ENCODE results near the gene SAT1.
A peak's percentile ranks its signal among the peaks of the same experiment; 100 is the strongest.

The SAT1 gene

DNA sequence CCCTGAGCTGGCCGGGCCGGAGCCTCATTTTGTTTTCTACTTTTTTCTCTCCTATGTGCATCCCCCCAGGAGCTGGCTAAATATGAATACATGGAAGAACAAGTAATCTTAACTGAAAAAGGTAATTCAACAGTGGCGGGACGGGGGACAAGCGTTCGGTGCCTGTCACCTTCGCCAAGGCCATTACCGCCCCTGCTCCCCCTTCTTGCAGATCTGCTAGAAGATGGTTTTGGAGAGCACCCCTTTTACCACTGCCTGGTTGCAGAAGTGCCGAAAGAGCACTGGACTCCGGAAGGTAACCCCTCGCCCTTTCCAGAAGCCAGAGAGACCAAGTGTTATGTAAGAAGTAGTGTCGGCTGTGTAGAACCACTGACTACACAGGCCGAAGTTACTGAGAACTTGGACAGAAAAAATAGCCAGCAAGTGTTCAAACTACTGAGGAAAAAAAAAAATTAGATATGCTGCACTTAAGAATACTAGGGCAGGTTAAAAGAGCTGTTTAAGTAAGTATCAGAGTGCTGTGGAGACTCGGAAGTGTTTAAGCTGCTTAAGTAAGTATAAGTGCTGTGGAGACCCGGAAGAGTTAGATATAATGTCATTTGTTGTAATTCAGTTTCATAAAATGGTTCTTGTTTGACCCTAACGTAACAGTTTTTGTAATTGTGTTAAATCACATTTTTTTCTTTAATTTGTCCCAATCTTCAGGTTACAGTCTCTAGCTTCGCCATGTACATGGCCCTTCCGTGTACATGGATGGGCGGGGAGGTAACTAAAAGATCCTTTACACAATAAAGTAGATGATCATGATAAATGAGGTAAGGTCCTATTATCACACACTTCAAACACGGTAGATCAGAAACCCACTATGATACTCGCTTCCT lies 856 bp downstream of the SAT1 start:
- Histone ChIP-seq H2AFZ (ENCODE audit: low read length) (no peak overlapping the region), H3K9me3 (replicated peaks; ENCODE audit: insufficient read depth, low read length) (no peaks in the 10 kb centered on the region), H3K4me1 (ENCODE audit: low read length) (peaks cover 8% of the 10 kb centered on the region), H3K4me2 (ENCODE audit: low read depth, low read length) (peak overlapping the region; percentile 88), H3K9me2 (replicated peaks; ENCODE audit: insufficient read depth, low read length) (no peaks in the 10 kb centered on the region), H3K27ac (ENCODE audit: low read length) (peak overlapping the region; percentile 39; the same call in 1 of the 2 replicates), H3K36me3 (replicated peaks; ENCODE audit: insufficient read depth, low read length) (no peaks in the 10 kb centered on the region), H3K9ac (ENCODE audit: low read length) (peak overlapping the region; percentile 56), H3F3A (ENCODE audit: insufficient read depth, low read length) (peaks cover 16% of the 10 kb centered on the region), H3K27me3 (replicated peaks; ENCODE audit: insufficient read depth, low read length) (no peaks in the 10 kb centered on the region), H3K79me2 (ENCODE audit: low read length) (no peaks in the 10 kb centered on the region; the same call in 1 of the 2 replicates), H3K4me3 (ENCODE audit: low read length) (peak overlapping the region; percentile 84), H4K20me1 (ENCODE audit: insufficient read depth, low read length) (no peaks in the 10 kb centered on the region)
- TF ChIP-seq, protein P1, sequence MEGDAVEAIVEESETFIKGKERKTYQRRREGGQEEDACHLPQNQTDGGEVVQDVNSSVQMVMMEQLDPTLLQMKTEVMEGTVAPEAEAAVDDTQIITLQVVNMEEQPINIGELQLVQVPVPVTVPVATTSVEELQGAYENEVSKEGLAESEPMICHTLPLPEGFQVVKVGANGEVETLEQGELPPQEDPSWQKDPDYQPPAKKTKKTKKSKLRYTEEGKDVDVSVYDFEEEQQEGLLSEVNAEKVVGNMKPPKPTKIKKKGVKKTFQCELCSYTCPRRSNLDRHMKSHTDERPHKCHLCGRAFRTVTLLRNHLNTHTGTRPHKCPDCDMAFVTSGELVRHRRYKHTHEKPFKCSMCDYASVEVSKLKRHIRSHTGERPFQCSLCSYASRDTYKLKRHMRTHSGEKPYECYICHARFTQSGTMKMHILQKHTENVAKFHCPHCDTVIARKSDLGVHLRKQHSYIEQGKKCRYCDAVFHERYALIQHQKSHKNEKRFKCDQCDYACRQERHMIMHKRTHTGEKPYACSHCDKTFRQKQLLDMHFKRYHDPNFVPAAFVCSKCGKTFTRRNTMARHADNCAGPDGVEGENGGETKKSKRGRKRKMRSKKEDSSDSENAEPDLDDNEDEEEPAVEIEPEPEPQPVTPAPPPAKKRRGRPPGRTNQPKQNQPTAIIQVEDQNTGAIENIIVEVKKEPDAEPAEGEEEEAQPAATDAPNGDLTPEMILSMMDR (IDR thresholded peaks at IDR 0.05; ENCODE audit: low read length): no peak
- TF ChIP-seq EZH2 (optimal IDR thresholded peaks at IDR 0.05; ENCODE audit: low read depth, low read length) (no peak), EZH2phosphoT487 (IDR thresholded peaks at IDR 0.05; ENCODE audit: low read length) (no peak)
- no peak for DNase-seq

DNA sequence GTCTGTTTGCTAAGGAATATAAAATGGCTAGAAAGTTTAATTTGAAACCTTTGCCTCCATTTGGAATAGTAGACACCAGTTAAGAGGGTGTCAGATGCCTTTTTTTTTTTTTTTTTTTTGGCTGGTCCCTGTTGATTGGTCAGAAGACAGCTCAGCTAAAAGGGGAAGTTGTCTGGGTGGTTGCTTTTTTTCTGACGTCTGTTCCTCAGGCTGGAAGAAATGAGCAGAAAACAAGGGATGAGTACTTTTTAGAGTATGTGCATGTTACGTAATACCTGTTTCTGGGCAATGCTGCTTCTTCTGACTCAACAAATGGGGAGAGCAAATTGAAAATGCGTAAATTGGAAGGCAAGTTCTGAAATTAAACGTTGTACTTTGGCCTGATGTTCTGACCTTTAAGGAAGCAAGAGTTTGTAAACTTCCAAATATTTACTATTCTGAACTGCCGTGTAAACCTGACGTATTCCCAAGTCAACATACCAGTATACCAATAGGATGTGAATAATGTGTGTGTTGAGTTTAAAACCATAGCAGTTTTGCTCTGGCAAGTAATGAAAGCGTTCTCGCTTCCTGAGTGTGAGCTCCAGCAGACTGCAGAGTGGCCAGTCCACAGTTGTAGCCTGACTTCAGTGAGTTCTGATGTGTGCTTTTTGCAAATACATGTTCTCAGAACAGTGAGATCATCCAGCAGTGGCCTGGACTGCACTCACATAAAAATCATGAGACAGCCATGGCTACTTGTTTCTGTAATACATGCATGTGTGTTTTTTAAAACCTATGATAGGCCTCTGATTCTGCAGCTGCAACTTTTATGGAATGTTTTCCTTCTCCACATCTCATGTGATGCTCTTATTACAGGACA lies 1.7 kb downstream of the SAT1 start:
- Histone ChIP-seq H2AFZ (ENCODE audit: low read length) (no peak overlapping the region), H3K4me2 (ENCODE audit: low read depth, low read length) (peak overlapping the region; percentile 88), H3K4me3 (ENCODE audit: low read length) (peak overlapping the region; percentile 84; the same call in 1 of the 2 replicates), H3K9ac (ENCODE audit: low read length) (no peak overlapping the region), H3K27ac (ENCODE audit: low read length) (no peak overlapping the region), H3K36me3 (replicated peaks; ENCODE audit: insufficient read depth, low read length) (no peaks in the 10 kb centered on the region), H3K79me2 (ENCODE audit: low read length) (no peaks in the 10 kb centered on the region; the same call in 1 of the 2 replicates), H3K9me3 (replicated peaks; ENCODE audit: insufficient read depth, low read length) (no peaks in the 10 kb centered on the region), H4K20me1 (ENCODE audit: insufficient read depth, low read length) (no peaks in the 10 kb centered on the region), H3K4me1 (ENCODE audit: low read length) (peaks cover 8% of the 10 kb centered on the region), H3K9me2 (replicated peaks; ENCODE audit: insufficient read depth, low read length) (no peaks in the 10 kb centered on the region), H3K27me3 (replicated peaks; ENCODE audit: insufficient read depth, low read length) (no peaks in the 10 kb centered on the region), H3F3A (ENCODE audit: insufficient read depth, low read length) (peaks cover 16% of the 10 kb centered on the region)
- no peak for TF ChIP-seq EZH2 (optimal IDR thresholded peaks at IDR 0.05; ENCODE audit: low read depth, low read length)
- no peak for TF ChIP-seq EZH2phosphoT487 (IDR thresholded peaks at IDR 0.05; ENCODE audit: low read length)
- TF ChIP-seq, protein P1 (IDR thresholded peaks at IDR 0.05; ENCODE audit: low read length): no peak
- DNase-seq: no peak

DNA sequence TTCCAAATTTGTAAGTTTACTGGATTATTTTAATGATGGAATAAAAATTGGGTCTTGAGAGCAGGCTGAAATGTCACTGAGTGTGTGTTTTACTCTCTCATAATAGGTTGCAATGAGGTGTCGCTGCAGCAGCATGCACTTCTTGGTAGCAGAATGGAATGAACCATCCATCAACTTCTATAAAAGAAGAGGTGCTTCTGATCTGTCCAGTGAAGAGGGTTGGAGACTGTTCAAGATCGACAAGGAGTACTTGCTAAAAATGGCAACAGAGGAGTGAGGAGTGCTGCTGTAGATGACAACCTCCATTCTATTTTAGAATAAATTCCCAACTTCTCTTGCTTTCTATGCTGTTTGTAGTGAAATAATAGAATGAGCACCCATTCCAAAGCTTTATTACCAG lies 2.6 kb downstream of the SAT1 start:
- H3K4me3 ChIP-seq (ENCODE audit: low read length): no peak overlapping the region

More for the DNA sequence above, 2.6 kb downstream of the SAT1 start:
- H3K9me3 ChIP-seq (replicated peaks; ENCODE audit: insufficient read depth, low read length): no peaks in the 10 kb centered on the region
- no peaks in the 10 kb centered on the region for H3K9me2 ChIP-seq (replicated peaks; ENCODE audit: insufficient read depth, low read length)
- H3F3A ChIP-seq (ENCODE audit: insufficient read depth, low read length): peaks cover 16% of the 10 kb centered on the region
- TF ChIP-seq, protein P1 (IDR thresholded peaks at IDR 0.05; ENCODE audit: low read length): no peak
- no peak for DNase-seq
- no peak overlapping the region for H2AFZ ChIP-seq (ENCODE audit: low read length)
- no peaks in the 10 kb centered on the region for H4K20me1 ChIP-seq (ENCODE audit: insufficient read depth, low read length)
- no peaks in the 10 kb centered on the region for H3K27me3 ChIP-seq (replicated peaks; ENCODE audit: insufficient read depth, low read length)
- no peaks in the 10 kb centered on the region; the same call in 1 of the 2 replicates for H3K79me2 ChIP-seq (ENCODE audit: low read length)
- H3K27ac ChIP-seq (ENCODE audit: low read length): no peak overlapping the region
- H3K36me3 ChIP-seq (replicated peaks; ENCODE audit: insufficient read depth, low read length): no peaks in the 10 kb centered on the region
- no peak overlapping the region for H3K4me2 ChIP-seq (ENCODE audit: low read depth, low read length)
- H3K9ac ChIP-seq (ENCODE audit: low read length): no peak overlapping the region
- peaks cover 8% of the 10 kb centered on the region for H3K4me1 ChIP-seq (ENCODE audit: low read length)

Measured in MM.1S (cell line).